Sigmoid colon (tissue), 7 donors: Measurements from ENCODE around the gene CCNA2. TPM values are rescaled to one million over a fixed set of nuclear protein-coding genes. Genes with fewer than 3 reads are reported as not detected.

Source experiments
- DNase-seq: peaks from one replicate; pipeline ENCODE4 v3.0.0-alpha.2; 2019
- H3K27ac ChIP-seq, 4 donors: fragments of 200-600 bp; sonication (generic); one replicate each; pipeline ENCODE4 v1.5.1; 2016 to 2019; ENCODE audit warnings: mild to moderate bottlenecking in 1 of 4
- H3K27me3 ChIP-seq, 3 donors: fragments of 200-600 bp; sonication (generic); one replicate each; pipeline ENCODE4 v1.5.1; 2019; ENCODE audit warnings: mild to moderate bottlenecking in 1 of 3
- H3K36me3 ChIP-seq, 4 donors: fragments of 200-600 bp; sonication (generic); one replicate each; pipeline ENCODE4 v1.5.1; 2016 to 2019
- H3K4me1 ChIP-seq, 4 donors: fragments of 200-600 bp; sonication (generic); one replicate each; pipeline ENCODE4 v1.5.1; 2017 to 2019
- H3K4me3 ChIP-seq, 4 donors: fragments of 200-600 bp; sonication (generic); one replicate each; pipeline ENCODE4 v1.5.1; 2017 to 2019; ENCODE audit warnings: mild to moderate bottlenecking in 2 of 4, moderate library complexity in 1 of 4
- H3K9me3 ChIP-seq, 4 donors: fragments of 200-600 bp in 3 of 4; sonication (generic) in 3 of 4; one replicate each; pipeline versions ENCODE4 v1.5.1 to v1.6.1; 2013 to 2019
- CTCF ChIP-seq, 4 experiments: fragments of 450-650 bp in 3 of 4; fragments of 200-600 bp in 1 of 4; IDR thresholded peaks; one replicate each; pipeline ENCODE4 v1.5.1; 2016 to 2019; ENCODE audit warnings: antibody characterized with exemption in 4 of 4, mild to moderate bottlenecking in 3 of 4, moderate library complexity in 2 of 4
- EP300 ChIP-seq, 4 donors: sonication (generic); formaldehyde crosslinking; IDR thresholded peaks; one replicate each; pipeline ENCODE4 v1.6.1; 2017; ENCODE audit warnings: antibody characterized with exemption in 4 of 4
- POLR2A ChIP-seq, 2 donors: fragments of 450-650 bp; IDR thresholded peaks; one replicate each; pipeline ENCODE4 v1.6.1; 2016; ENCODE audit warnings: antibody characterized with exemption in 2 of 2, mild to moderate bottlenecking in 2 of 2, moderate library complexity in 2 of 2
- POLR2AphosphoS5 ChIP-seq, 4 donors: sonication (generic); formaldehyde crosslinking; IDR thresholded peaks; one replicate each; pipeline ENCODE4 v1.6.1; 2017; ENCODE audit warnings: antibody characterized with exemption in 4 of 4
- WGBS, 2 donors: extraction: QIAGEN DNeasy Blood & Tissue Kit; methylation state at CpG; one replicate each; pipeline ENCODE4 v1.1.7; 2013; 5-methylcytosine and 5-hydroxymethylcytosine counted together
- intact Hi-C: fragments of 100-400 bp; cut with DNase I; formaldehyde crosslinking; loops from one replicate; pipeline ENCODE4 v1.15.1; 2023
- polyA plus RNA-seq, 3 donors: library from polyadenylated mRNA; stranded (reverse); fragments of 200-250 nt; gene quantifications; one replicate each; pipeline ENCODE4 v1.2.3, GENCODE V29; 2013
- total RNA-seq, 4 donors: library from RNA; depleted of rRNA; stranded (reverse); fragments of >200 nt; gene quantifications; one replicate each; pipeline ENCODE4 v1.1.0, GENCODE V29; 2016
- donor health status: healthy with polysubstance abuse.
- donor health status: Bipolar disorder and iron deficiency.
- donor health status: healthy.

The CCNA2 gene
- total and polyA plus RNA-seq, 7 donors, result 2.1 to 22.8 (median 2.3) TPM

DNA sequence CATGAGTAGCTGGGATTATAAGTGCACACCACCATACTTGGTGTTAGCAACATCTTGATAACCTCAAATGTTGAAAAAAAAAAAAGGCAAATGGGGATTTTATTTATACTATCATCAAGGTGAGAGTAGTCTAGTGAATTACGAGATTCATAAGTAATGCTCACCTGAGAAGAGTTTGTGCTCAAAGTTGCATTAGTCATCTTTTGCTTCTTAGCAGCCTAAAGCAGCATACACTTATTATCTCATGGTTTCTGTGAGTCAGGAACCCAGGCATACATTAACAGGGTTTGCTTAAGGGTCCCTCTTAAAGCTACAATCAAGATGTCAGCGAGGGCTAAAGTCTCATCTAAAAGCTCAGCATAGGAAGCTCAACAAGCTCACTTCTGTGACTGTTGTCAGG lies 30.7 kb downstream of the CCNA2 start:
- Histone ChIP-seq H3K27me3 (no peaks in the 10 kb centered on the region), H3K4me1 (no peaks in the 10 kb centered on the region), H3K4me3 (no peak overlapping the region), H3K27ac (no peak overlapping the region), H3K36me3 (no peaks in the 10 kb centered on the region), H3K9me3 (no peaks in the 10 kb centered on the region)
- intact Hi-C loops, result no loop called here
- 81 to 90% methylated on average over 2 of the region's 2 CpGs for WGBS, 2 donors
- no peak for DNase-seq
- TF ChIP-seq POLR2AphosphoS5 (IDR thresholded peaks at IDR 0.05), result no peak
- TF ChIP-seq CTCF (IDR thresholded peaks at IDR 0.05), result no peak
- no peak for TF ChIP-seq EP300 (IDR thresholded peaks at IDR 0.05)
- no peak for TF ChIP-seq POLR2A (IDR thresholded peaks at IDR 0.05)

- Histone ChIP-seq H3K4me3 (no peak overlapping the region), H3K4me1 (no peaks in the 10 kb centered on the region), H3K36me3 (no peaks in the 10 kb centered on the region), H3K9me3 (no peaks in the 10 kb centered on the region), H3K27ac (no peak overlapping the region), H3K27me3 (no peaks in the 10 kb centered on the region)
- no peak for DNase-seq
- 83 to 85% methylated on average over 5 of the region's 5 CpGs for WGBS, 2 donors
- intact Hi-C loops, result no loop called here
- TF ChIP-seq POLR2A (IDR thresholded peaks at IDR 0.05), result no peak
- no peak for TF ChIP-seq EP300 (IDR thresholded peaks at IDR 0.05)
- no peak for TF ChIP-seq CTCF (IDR thresholded peaks at IDR 0.05)
- no peak for TF ChIP-seq POLR2AphosphoS5 (IDR thresholded peaks at IDR 0.05)
Measured at GRCh38 chr4:121791481-121791880, 32.2 kb downstream of the CCNA2 start.

GRCh38 chr4:121790976-121791375 lies 32.7 kb downstream of the CCNA2 start:
- TF ChIP-seq CTCF (IDR thresholded peaks at IDR 0.05) (no peak), POLR2AphosphoS5 (IDR thresholded peaks at IDR 0.05) (no peak), EP300 (IDR thresholded peaks at IDR 0.05) (no peak), POLR2A (IDR thresholded peaks at IDR 0.05) (no peak)
- intact Hi-C loops, result no loop called here

GRCh38 chr4:121789960-121790829 lies 33.5 kb downstream of the CCNA2 start:
- WGBS, 2 donors, result 72 to 73% methylated on average over 3 of the region's 3 CpGs
- no peak for DNase-seq
- no peak overlapping the region for H3K27ac ChIP-seq
- no peak for TF ChIP-seq POLR2AphosphoS5 (IDR thresholded peaks at IDR 0.05)
- H3K4me1 ChIP-seq, result peaks cover 0 to 4% (median 0%) of the 10 kb centered on the region in 4 donors
- no peaks in the 10 kb centered on the region for H3K9me3 ChIP-seq
- no peaks in the 10 kb centered on the region for H3K36me3 ChIP-seq
- H3K4me3 ChIP-seq, result no peak overlapping the region
- no peaks in the 10 kb centered on the region for H3K27me3 ChIP-seq
- intact Hi-C loops, result no loop called here

More at GRCh38 chr4:121790976-121791375, 32.7 kb downstream of the CCNA2 start:
- Histone ChIP-seq H3K27ac (no peak overlapping the region), H3K9me3 (no peaks in the 10 kb centered on the region), H3K4me3 (no peak overlapping the region), H3K27me3 (no peaks in the 10 kb centered on the region), H3K4me1 (no peaks in the 10 kb centered on the region), H3K36me3 (no peaks in the 10 kb centered on the region)
- DNase-seq, result no peak

DNA sequence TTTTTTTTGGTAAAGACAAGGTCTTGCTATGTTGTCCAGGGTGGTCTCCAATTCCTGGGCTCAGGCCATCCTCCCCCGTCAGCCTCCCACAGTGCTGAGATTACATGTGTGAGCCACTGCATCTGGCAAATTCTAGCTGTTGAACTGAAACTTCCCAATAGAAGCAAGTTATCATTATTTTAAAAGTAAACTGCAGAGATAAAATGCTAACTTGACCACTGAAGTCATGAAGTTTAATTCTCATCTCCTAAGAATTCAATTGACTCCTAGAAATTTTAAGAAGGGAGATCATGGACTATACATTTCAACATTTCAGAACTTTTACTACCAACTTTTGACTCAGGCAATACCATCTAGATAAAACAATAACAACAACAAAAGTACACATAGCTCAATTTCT lies 34.2 kb downstream of the CCNA2 start:
- no peak overlapping the region for H3K27ac ChIP-seq
- no peaks in the 10 kb centered on the region for H3K9me3 ChIP-seq
- no peak for DNase-seq
- 83 to 90% methylated on average over 1 of the region's 1 CpG for WGBS, 2 donors
- H3K36me3 ChIP-seq, result no peaks in the 10 kb centered on the region
- H3K4me3 ChIP-seq, result no peak overlapping the region
- peaks cover 0 to 7% (median 0%) of the 10 kb centered on the region in 4 donors for H3K4me1 ChIP-seq
- intact Hi-C loops, result no loop called here
- H3K27me3 ChIP-seq, result no peaks in the 10 kb centered on the region
- TF ChIP-seq EP300 (IDR thresholded peaks at IDR 0.05) (no peak), POLR2AphosphoS5 (IDR thresholded peaks at IDR 0.05) (no peak), POLR2A (IDR thresholded peaks at IDR 0.05) (no peak), CTCF (IDR thresholded peaks at IDR 0.05) (no peak)
